CD8-positive, alpha-beta memory T cell (primary cell): ENCODE results near the gene TBCEL. TPM values are rescaled to one million over a fixed set of nuclear protein-coding genes. Genes with fewer than 3 reads are reported as not detected.

ENCODE experiments used
- CTCF ChIA-PET: fragments of 350-600 bp; sonication (Branson Sonifier 250); formaldehyde crosslinking; loops from one replicate; lab custom pipeline; 2021; ENCODE audit warnings: antibody characterized with exemption; lab: Charles Lee
- POLR2A ChIA-PET: fragments of 350-600 bp; sonication (Branson Sonifier 250); formaldehyde crosslinking; loops from one replicate; lab custom pipeline; 2021; ENCODE audit warnings: antibody characterized with exemption; lab: Charles Lee
- DNase-seq, 5 donors: peaks; one replicate each; pipeline versions ENCODE4 v3.0.0 to v3.0.0-alpha.2; 2020 to 2022; ENCODE audit warnings: mixed read lengths in 1 of 5
- H3K27ac ChIP-seq: one replicate; pipeline ENCODE4 v1.7.0; 2013; ENCODE audit warnings: low read depth, mild to moderate bottlenecking, low read length, moderate library complexity
- H3K27me3 ChIP-seq: 2 replicates; pipeline ENCODE4 v1.7.0; 2013; ENCODE audit warnings: low read length, mild to moderate bottlenecking; ENCODE audit not compliant: insufficient read depth, poor library complexity, severe bottlenecking
- H3K36me3 ChIP-seq: 2 replicates; pipeline ENCODE4 v1.7.0; 2013; ENCODE audit warnings: mild to moderate bottlenecking, low read length, moderate library complexity; ENCODE audit not compliant: insufficient read depth
- H3K4me1 ChIP-seq: 2 replicates; pipeline ENCODE4 v1.7.0; 2013; ENCODE audit warnings: mild to moderate bottlenecking, low read length, moderate library complexity; ENCODE audit not compliant: insufficient read depth
- H3K4me3 ChIP-seq: 2 replicates; pipeline ENCODE4 v1.7.0; 2013; ENCODE audit warnings: mild to moderate bottlenecking, low read length
- H3K9me3 ChIP-seq: 2 replicates; pipeline ENCODE4 v1.7.0; 2013; ENCODE audit warnings: mild to moderate bottlenecking, low read length
- H3K27ac Mint-ChIP-seq, 8 donors: one replicate each; pipeline ENCODE4 v1.8.0; 2020 to 2021; ENCODE audit warnings: mixed read lengths in 8 of 8, mild to moderate bottlenecking in 6 of 8, inconsistent platforms in 3 of 8, moderate library complexity in 3 of 8
- H3K27me3 Mint-ChIP-seq, 2 donors: one replicate each; pipeline ENCODE4 v1.8.0; 2020 to 2021; ENCODE audit warnings: mixed read lengths in 2 of 2, mild to moderate bottlenecking in 1 of 2, moderate library complexity in 1 of 2
- H3K36me3 Mint-ChIP-seq, 3 donors: one replicate each; pipeline ENCODE4 v1.8.0; 2020 to 2021; ENCODE audit warnings: mixed read lengths in 3 of 3, inconsistent platforms in 1 of 3, mild to moderate bottlenecking in 1 of 3
- H3K4me1 Mint-ChIP-seq, 3 donors: one replicate each; pipeline ENCODE4 v1.8.0; 2020 to 2021; ENCODE audit warnings: mixed read lengths in 3 of 3, inconsistent platforms in 1 of 3, mild to moderate bottlenecking in 1 of 3
- H3K4me3 Mint-ChIP-seq, 7 donors: one replicate each; pipeline ENCODE4 v1.8.0; 2020 to 2021; ENCODE audit warnings: mixed read lengths in 7 of 7, mild to moderate bottlenecking in 6 of 7, moderate library complexity in 4 of 7, inconsistent platforms in 2 of 7
- H3K9me3 Mint-ChIP-seq, 5 donors: one replicate each; pipeline ENCODE4 v1.8.0; 2020 to 2022; ENCODE audit warnings: mixed read lengths in 5 of 5, mild to moderate bottlenecking in 3 of 5, moderate library complexity in 2 of 5, inconsistent platforms in 1 of 5
- polyA plus RNA-seq: library from polyadenylated mRNA; unstranded; fragments of 300-500 nt; fragmentation: Illumina TruSeq; gene quantifications from one replicate; pipeline ENCODE4 v1.2.3, GENCODE V29; 2021
- total RNA-seq, 2 experiments: library from RNA; stranded (reverse); gene quantifications; one replicate each; pipeline ENCODE4 v1.2.3, GENCODE V29; 2021

Gene TBCEL
- total and polyA plus RNA-seq, 3 experiments from 2014 or later: 2.6 to 13.2 (median 12.1) TPM

DNA sequence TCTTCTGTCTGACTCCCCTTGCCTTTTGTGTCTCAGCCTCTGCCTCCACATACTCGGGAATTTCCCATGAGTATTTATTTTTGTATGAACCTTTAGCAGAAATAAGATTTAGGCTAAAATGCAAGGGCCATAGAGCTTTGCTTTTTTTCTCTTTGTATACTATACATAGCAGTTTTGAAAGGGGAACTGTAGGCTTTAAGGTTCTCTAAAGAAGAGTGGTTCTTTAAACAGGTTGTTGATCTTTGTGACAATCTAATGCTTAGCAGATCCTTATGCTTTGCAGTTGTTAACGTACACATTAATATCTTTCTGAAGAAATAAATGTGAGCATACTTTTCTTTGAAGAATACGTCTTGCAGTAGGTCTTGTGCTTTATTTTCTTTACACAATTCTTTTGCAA is 35.0 kb downstream of the TBCEL start:
- CTCF ChIA-PET: no interaction called here

DNA sequence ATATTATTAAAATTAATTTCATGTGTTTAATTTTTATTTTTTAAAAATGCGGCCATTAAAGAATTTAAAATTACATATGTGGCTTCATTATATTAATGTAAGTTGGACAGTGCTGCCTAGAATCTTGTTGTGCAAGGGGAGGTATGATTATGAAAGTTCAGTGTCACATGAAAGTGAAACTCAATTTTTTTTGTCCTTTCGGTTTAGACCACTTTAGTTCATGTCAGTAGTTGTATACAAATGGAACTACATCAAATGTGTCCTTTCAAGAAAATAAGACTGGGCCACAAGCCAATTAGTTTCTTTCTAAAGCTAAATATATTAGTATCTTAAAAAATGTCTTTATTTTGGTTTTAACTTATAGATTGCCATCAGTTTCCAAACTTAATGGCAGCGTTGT is 35.7 kb downstream of the TBCEL start:
- peak overlapping the region in 2 of 7 donors; percentile 15 to 20 for H3K4me3 Mint-ChIP-seq
- Histone ChIP-seq H3K4me3 (no peak overlapping the region), H3K9me3 (no peaks in the 10 kb centered on the region), H3K36me3 (peaks cover 7% of the 10 kb centered on the region), H3K4me1 (no peaks in the 10 kb centered on the region), H3K27me3 (no peaks in the 10 kb centered on the region), H3K27ac (no peak overlapping the region)
- POLR2A ChIA-PET: no interaction called here
- no peak overlapping the region for H3K27ac Mint-ChIP-seq
- no peak for DNase-seq
- no peaks in the 10 kb centered on the region for H3K9me3 Mint-ChIP-seq
- H3K27me3 Mint-ChIP-seq: no peaks in the 10 kb centered on the region
- H3K36me3 Mint-ChIP-seq: peaks cover 22 to 71% (median 31%) of the 10 kb centered on the region in 3 donors
- CTCF ChIA-PET: no interaction called here
- H3K4me1 Mint-ChIP-seq: peaks cover 0 to 13% (median 0%) of the 10 kb centered on the region in 3 donors

More for the DNA sequence above, 35.0 kb downstream of the TBCEL start:
- Mint-ChIP-seq H3K27me3 (no peaks in the 10 kb centered on the region), H3K4me3 (no peak overlapping the region), H3K36me3 (peaks cover 26 to 71% (median 31%) of the 10 kb centered on the region in 3 donors), H3K9me3 (no peaks in the 10 kb centered on the region), H3K27ac (no peak overlapping the region), H3K4me1 (peaks cover 0 to 13% (median 0%) of the 10 kb centered on the region in 3 donors)
- Histone ChIP-seq H3K36me3 (peaks cover 10% of the 10 kb centered on the region), H3K4me1 (no peaks in the 10 kb centered on the region), H3K9me3 (no peaks in the 10 kb centered on the region), H3K27ac (no peak overlapping the region), H3K27me3 (no peaks in the 10 kb centered on the region), H3K4me3 (no peak overlapping the region)
- no peak for DNase-seq
- POLR2A ChIA-PET: no interaction called here

DNA sequence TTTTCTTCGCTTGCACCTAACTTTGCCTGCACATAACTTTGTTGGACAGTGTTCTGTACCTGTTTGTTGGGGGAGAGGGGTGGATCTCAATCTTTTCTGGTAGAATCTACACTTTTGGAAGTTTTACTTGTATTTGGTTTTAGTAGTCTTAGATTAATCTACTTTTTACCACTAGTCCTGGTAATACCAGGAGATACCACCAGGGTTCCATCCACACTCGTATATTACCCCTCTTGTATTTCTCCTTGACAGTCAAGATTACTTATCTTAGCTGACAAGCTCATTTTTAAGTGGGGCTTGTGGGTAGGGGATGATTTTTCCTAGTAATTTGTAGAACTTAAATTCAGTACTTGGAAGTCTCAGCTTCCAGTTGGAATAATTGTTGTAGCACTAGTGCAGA is 39.8 kb downstream of the TBCEL start:
- Mint-ChIP-seq H3K27me3 (no peaks in the 10 kb centered on the region), H3K27ac (no peak overlapping the region), H3K4me1 (peaks cover 0 to 8% (median 0%) of the 10 kb centered on the region in 3 donors), H3K36me3 (peaks cover 20 to 70% (median 23%) of the 10 kb centered on the region in 3 donors), H3K4me3 (no peak overlapping the region), H3K9me3 (no peaks in the 10 kb centered on the region)
- Histone ChIP-seq H3K36me3 (no peaks in the 10 kb centered on the region), H3K27me3 (no peaks in the 10 kb centered on the region), H3K4me1 (no peaks in the 10 kb centered on the region), H3K27ac (no peak overlapping the region), H3K4me3 (no peak overlapping the region), H3K9me3 (no peaks in the 10 kb centered on the region)
- CTCF ChIA-PET: no interaction called here
- DNase-seq: no peak
- POLR2A ChIA-PET: no interaction called here

DNA sequence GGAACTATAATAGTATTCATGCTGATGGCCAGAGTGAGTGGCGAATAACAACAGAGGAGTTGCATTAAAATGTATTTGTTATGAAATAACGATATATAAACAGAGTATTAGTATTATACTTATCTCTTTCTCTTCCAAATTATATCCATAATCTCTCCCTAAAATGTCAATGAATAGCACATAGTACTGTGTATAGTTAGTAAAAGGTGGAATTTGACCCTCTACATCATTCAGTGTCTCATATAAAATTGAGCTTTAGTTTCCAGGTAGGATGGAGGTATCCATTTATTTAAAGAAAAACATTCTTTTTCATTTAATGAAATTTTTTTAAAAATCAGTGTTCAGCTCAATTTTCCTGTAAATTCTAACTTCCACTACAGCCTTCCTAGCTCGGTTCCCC is 42.7 kb downstream of the TBCEL start:
- POLR2A ChIA-PET: no interaction called here
- Histone ChIP-seq H3K27me3 (no peaks in the 10 kb centered on the region), H3K36me3 (no peaks in the 10 kb centered on the region), H3K9me3 (no peaks in the 10 kb centered on the region), H3K4me1 (no peaks in the 10 kb centered on the region), H3K4me3 (no peak overlapping the region), H3K27ac (no peak overlapping the region)
- no peak for DNase-seq
- Mint-ChIP-seq H3K36me3 (peaks cover 26 to 71% (median 36%) of the 10 kb centered on the region in 3 donors), H3K4me1 (no peaks in the 10 kb centered on the region), H3K9me3 (peaks cover 0 to 6% (median 3%) of the 10 kb centered on the region in 5 donors), H3K4me3 (no peak overlapping the region), H3K27ac (no peak overlapping the region), H3K27me3 (no peaks in the 10 kb centered on the region)
- CTCF ChIA-PET: interaction anchor here (1.8 kb wide), 1 partner anchor 18 kb away, joined by 5 read pairs; no protein-coding TSS in a partner anchor

DNA sequence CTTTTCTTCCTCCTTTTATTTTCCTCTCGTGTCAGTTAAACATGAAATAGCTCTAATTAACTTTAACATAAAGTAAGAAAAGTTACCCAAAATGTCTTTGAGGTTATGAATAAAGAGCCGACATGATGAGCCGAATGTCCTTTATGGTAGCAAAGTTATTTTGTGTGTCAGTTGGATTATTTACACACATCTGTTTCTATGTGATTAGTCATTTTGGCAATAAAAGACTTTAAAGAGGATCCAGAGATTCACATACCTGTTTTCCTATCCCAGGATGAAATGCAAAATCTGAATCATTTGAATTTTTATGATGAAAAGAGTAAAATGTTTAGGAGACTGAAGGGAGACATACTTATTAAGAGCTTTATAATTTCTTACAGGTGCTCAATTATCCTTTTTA is 43.1 kb downstream of the TBCEL start:
- peaks cover 25 to 74% (median 36%) of the 10 kb centered on the region in 3 donors for H3K36me3 Mint-ChIP-seq
- H3K9me3 Mint-ChIP-seq: peaks cover 0 to 6% (median 3%) of the 10 kb centered on the region in 5 donors
- no peak overlapping the region for H3K27ac ChIP-seq
- ChIA-PET CTCF (interaction anchor here (1.8 kb wide), 1 partner anchor 18 kb away, joined by 5 read pairs; no protein-coding TSS in a partner anchor), POLR2A (no interaction called here)
- no peak overlapping the region for H3K4me3 Mint-ChIP-seq
- no peak for DNase-seq
- H3K4me1 Mint-ChIP-seq: no peaks in the 10 kb centered on the region
- H3K36me3 ChIP-seq: no peaks in the 10 kb centered on the region
- no peaks in the 10 kb centered on the region for H3K4me1 ChIP-seq
- H3K27me3 ChIP-seq: no peaks in the 10 kb centered on the region
- H3K27ac Mint-ChIP-seq: no peak overlapping the region
- H3K27me3 Mint-ChIP-seq: no peaks in the 10 kb centered on the region
- no peaks in the 10 kb centered on the region for H3K9me3 ChIP-seq
- H3K4me3 ChIP-seq: no peak overlapping the region

DNA sequence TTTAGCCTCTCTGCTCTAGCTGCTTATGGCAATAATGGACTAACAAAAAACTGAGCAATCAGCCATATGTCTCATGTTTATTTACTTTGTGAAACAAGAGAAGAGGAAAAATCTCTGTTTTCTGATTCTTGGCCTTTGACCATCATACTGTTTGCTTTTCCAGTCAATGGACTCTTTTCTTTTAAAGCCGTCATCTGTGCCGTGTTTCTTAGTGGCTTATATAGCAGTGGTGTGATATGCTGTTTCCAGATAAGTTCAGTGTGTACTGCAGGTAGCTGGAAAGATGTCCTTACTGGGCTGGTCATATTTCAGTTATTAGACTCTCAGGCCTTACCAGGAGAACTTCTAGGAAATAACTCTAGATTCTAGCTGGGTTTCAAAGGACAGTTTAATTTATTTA is 43.6 kb downstream of the TBCEL start:
- Histone ChIP-seq H3K4me3 (no peak overlapping the region), H3K9me3 (no peaks in the 10 kb centered on the region), H3K27me3 (no peaks in the 10 kb centered on the region), H3K4me1 (no peaks in the 10 kb centered on the region), H3K36me3 (no peaks in the 10 kb centered on the region), H3K27ac (no peak overlapping the region)
- no peaks in the 10 kb centered on the region for H3K27me3 Mint-ChIP-seq
- no peaks in the 10 kb centered on the region for H3K4me1 Mint-ChIP-seq
- H3K27ac Mint-ChIP-seq: no peak overlapping the region
- ChIA-PET POLR2A (no interaction called here), CTCF (interaction anchor here (1.8 kb wide), 1 partner anchor 19 kb away, joined by 5 read pairs; no protein-coding TSS in a partner anchor)
- H3K36me3 Mint-ChIP-seq: peaks cover 25 to 73% (median 36%) of the 10 kb centered on the region in 3 donors
- DNase-seq: no peak
- H3K4me3 Mint-ChIP-seq: no peak overlapping the region
- H3K9me3 Mint-ChIP-seq: peaks cover 0 to 6% (median 3%) of the 10 kb centered on the region in 5 donors

DNA sequence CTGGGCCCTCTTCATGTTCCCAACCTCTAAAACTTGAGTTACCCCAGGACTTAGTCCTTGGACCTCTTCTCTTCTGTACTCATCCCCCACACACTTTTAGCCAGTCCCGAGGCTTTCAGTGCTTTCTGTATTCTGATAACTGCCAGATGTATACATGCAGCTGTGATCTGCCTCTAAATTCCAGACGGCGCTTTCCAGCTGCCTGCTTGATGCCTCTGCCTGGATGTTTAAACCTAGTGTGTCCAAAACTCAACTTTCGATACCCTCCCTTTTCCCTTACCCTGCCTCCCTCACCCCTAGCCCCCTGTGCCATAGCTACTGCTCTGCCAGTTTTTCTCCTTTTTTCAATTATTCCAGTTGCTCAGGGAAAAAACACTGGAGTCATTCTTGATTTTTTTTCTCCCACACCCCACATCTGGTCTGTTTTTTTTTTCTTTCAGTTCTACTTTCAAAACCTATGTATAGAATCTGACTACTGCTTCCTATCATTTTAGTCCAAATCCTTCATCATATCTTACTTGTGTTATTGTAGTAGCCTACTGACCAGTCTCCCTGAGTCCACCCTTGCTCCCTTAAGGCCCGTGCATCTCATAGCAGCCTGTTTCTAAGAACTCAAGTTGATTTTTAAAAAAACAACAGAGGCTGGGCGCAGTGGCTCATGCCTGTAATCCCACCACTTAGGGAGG is 44.2 kb downstream of the TBCEL start:
- ChIA-PET CTCF (interaction anchor here (1.1 to 1.8 kb wide), 2 partner anchors 11 to 20 kb away, joined by 3 to 5 read pairs; no protein-coding TSS in a partner anchor), POLR2A (no interaction called here)
- Histone ChIP-seq H3K4me1 (no peaks in the 10 kb centered on the region), H3K27me3 (no peaks in the 10 kb centered on the region), H3K9me3 (no peaks in the 10 kb centered on the region), H3K4me3 (no peak overlapping the region), H3K27ac (no peak overlapping the region), H3K36me3 (no peaks in the 10 kb centered on the region)
- H3K36me3 Mint-ChIP-seq: peaks cover 29 to 71% (median 34%) of the 10 kb centered on the region in 3 donors
- DNase-seq: no peak
- H3K27me3 Mint-ChIP-seq: no peaks in the 10 kb centered on the region
- no peaks in the 10 kb centered on the region for H3K4me1 Mint-ChIP-seq
- H3K9me3 Mint-ChIP-seq: peaks cover 0 to 6% (median 3%) of the 10 kb centered on the region in 5 donors
- H3K27ac Mint-ChIP-seq: peak overlapping the region in 1 of 8 donors; percentile 67
- H3K4me3 Mint-ChIP-seq: no peak overlapping the region

DNA sequence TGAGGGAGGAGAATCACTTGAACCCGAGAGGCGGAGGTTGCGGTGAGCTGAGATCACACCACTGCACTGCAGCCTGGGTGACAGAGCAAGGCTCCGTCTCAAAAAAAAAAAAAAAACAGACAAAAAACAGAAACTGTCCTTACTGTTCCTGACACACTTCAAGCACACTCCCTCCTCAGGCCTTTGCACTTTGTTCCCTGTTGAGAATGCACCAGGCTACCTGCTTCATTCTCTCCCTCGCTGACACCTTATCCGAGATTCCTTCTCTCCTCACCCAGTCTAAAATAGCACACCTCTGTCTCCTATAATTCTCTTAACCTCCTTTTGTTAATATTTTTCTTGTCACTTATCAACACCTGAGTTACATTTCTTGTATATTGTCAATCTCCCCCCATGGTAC is 44.9 kb downstream of the TBCEL start:
- Mint-ChIP-seq H3K4me1 (no peaks in the 10 kb centered on the region), H3K9me3 (peaks cover 0 to 6% (median 3%) of the 10 kb centered on the region in 5 donors), H3K36me3 (peaks cover 26 to 65% (median 28%) of the 10 kb centered on the region in 3 donors), H3K27ac (peak overlapping the region in 1 of 8 donors; percentile 36), H3K27me3 (no peaks in the 10 kb centered on the region), H3K4me3 (no peak overlapping the region)
- Histone ChIP-seq H3K4me3 (no peak overlapping the region), H3K36me3 (no peaks in the 10 kb centered on the region), H3K4me1 (no peaks in the 10 kb centered on the region), H3K27me3 (no peaks in the 10 kb centered on the region), H3K27ac (no peak overlapping the region), H3K9me3 (no peaks in the 10 kb centered on the region)
- ChIA-PET CTCF (interaction anchor here (1.0 to 1.1 kb wide), 2 partner anchors 10 to 12 kb away, joined by 3 read pairs; no protein-coding TSS in a partner anchor), POLR2A (no interaction called here)
- no peak for DNase-seq
